Upper lobe of left lung (tissue), 4 donors: ENCODE results near the gene NXPE4.

Experiments
- CTCF ChIP-seq, 6 experiments: fragments of 450-650 bp in 4 of 6; fragments of 200-600 bp in 2 of 6; sonication (generic) in 2 of 6; IDR thresholded peaks; one replicate each; pipeline ENCODE4 v1.5.1; 2016 to 2019; ENCODE audit warnings: antibody characterized with exemption in 6 of 6
- EP300 ChIP-seq, 4 donors: sonication (generic); formaldehyde crosslinking; IDR thresholded peaks; one replicate each; pipeline ENCODE4 v1.5.1; 2017; ENCODE audit warnings: antibody characterized with exemption in 4 of 4, control low read depth in 2 of 4
- POLR2A ChIP-seq, 4 donors: fragments of 450-650 bp; IDR thresholded peaks; one replicate each; pipeline ENCODE4 v1.5.1; 2016 to 2017; ENCODE audit warnings: antibody characterized with exemption in 4 of 4, mild to moderate bottlenecking in 2 of 4
- POLR2AphosphoS5 ChIP-seq, 2 donors: sonication (generic); formaldehyde crosslinking; IDR thresholded peaks; one replicate each; pipeline ENCODE4 v1.5.1; 2017; ENCODE audit warnings: antibody characterized with exemption in 2 of 2

- no peak for TF ChIP-seq CTCF (IDR thresholded peaks at IDR 0.05)
- TF ChIP-seq POLR2AphosphoS5 (IDR thresholded peaks at IDR 0.05), result no peak
- no peak for TF ChIP-seq POLR2A (IDR thresholded peaks at IDR 0.05)
- no peak for TF ChIP-seq EP300 (IDR thresholded peaks at IDR 0.05)
Observed at GRCh38 chr11:114594703-114595102, 883 bp downstream of the NXPE4 start.
